Astrocyte (in vitro differentiated cells and primary cell): ENCODE measurements around the gene MAP3K14.

Experiments used
- EZH2 ChIP-seq: IDR thresholded peaks from 2 replicates; pipeline ENCODE4 v1.6.1; 2012; ENCODE audit warnings: mild to moderate bottlenecking, low read length, inconsistent platforms; ENCODE audit not compliant: insufficient read depth
- TF ChIP-seq, protein P1 (sequence below): IDR thresholded peaks from 2 replicates; pipeline ENCODE4 v1.5.1; 2011; ENCODE audit warnings: low read depth, mild to moderate bottlenecking, inconsistent platforms, low read length, moderate library complexity; ENCODE audit not compliant: insufficient read depth

DNA sequence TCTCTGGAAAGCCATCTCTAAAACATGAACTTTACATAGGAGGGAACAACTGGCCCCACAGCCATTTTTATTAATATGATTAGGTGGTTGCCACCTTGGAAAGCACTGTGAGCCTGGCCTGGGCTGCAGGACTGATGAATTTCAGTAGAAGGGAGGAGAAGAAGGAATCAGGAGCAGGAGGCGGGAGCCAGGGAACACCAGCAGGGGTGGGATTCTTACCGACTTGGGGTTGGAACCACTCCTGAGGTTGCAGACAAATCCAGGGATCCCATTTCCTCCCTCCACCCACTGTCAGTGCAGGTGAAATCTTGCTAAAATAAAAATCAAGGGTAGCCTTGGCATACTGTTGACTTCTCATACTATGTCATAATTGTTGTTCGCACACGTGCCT lies 16.9 kb upstream of the MAP3K14 start:
- TF ChIP-seq, protein P1, sequence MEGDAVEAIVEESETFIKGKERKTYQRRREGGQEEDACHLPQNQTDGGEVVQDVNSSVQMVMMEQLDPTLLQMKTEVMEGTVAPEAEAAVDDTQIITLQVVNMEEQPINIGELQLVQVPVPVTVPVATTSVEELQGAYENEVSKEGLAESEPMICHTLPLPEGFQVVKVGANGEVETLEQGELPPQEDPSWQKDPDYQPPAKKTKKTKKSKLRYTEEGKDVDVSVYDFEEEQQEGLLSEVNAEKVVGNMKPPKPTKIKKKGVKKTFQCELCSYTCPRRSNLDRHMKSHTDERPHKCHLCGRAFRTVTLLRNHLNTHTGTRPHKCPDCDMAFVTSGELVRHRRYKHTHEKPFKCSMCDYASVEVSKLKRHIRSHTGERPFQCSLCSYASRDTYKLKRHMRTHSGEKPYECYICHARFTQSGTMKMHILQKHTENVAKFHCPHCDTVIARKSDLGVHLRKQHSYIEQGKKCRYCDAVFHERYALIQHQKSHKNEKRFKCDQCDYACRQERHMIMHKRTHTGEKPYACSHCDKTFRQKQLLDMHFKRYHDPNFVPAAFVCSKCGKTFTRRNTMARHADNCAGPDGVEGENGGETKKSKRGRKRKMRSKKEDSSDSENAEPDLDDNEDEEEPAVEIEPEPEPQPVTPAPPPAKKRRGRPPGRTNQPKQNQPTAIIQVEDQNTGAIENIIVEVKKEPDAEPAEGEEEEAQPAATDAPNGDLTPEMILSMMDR = no peak
- no peak for TF ChIP-seq EZH2
